Measurements from ENCODE around the gene TSPAN11. TPM values are rescaled to one million over a fixed set of nuclear protein-coding genes. Genes with fewer than 3 reads are reported as not detected.

Gene TSPAN11
- total and polyA plus RNA-seq, 2 donors (not counting 3 experiments of a cell fraction or from before 2014, with no cell fraction given), result 2.1 to 3.9 TPM

- no peaks in the 10 kb centered on the region for H3K79me2 ChIP-seq (ENCODE audit: control insufficient read depth, insufficient read depth, low read length)
- no peak overlapping the region for H3K27ac ChIP-seq (ENCODE audit: insufficient read depth, low read depth, low read length)
- H3K4me3 ChIP-seq (replicated peaks in 1 of 3; ENCODE audit: insufficient read depth in 1 of 3, low read depth in 1 of 3, low read length in 3 of 3), result no peak overlapping the region
- no peak for DNase-seq (ENCODE audit: low read depth, low spot score)
- H3K4me2 ChIP-seq (ENCODE audit: insufficient read depth, low read length), result no peak overlapping the region
- no TSS peak for BruUV-seq (replicated peaks)
- TF ChIP-seq MYC (IDR thresholded peaks at IDR 0.05; ENCODE audit: low read depth, low read length), result no peak
- TF ChIP-seq CTCF (IDR thresholded peaks at IDR 0.05; ENCODE audit: extremely low read depth in 1 of 2, insufficient read depth in 1 of 2, low read depth in 1 of 2, low read length in 2 of 2), result no peak
- no peak for TF ChIP-seq GATA2 (IDR thresholded peaks at IDR 0.05; ENCODE audit: insufficient read depth, insufficient read length, low read depth, low read length)
- TF ChIP-seq EZH2 (IDR thresholded peaks at IDR 0.05; ENCODE audit: borderline replicate concordance, low read depth, low read length, severe bottlenecking), result no peak
- TF ChIP-seq MAX (IDR thresholded peaks at IDR 0.05; ENCODE audit: insufficient read depth, insufficient read length), result no peak
- TF ChIP-seq JUN (IDR thresholded peaks at IDR 0.05; ENCODE audit: borderline replicate concordance, insufficient read depth, insufficient read length, low read depth), result no peak
- TF ChIP-seq FOS (IDR thresholded peaks at IDR 0.05; ENCODE audit: borderline replicate concordance, insufficient read depth, low read length), result no peak
- no peak for TF ChIP-seq POLR2AphosphoS5 (IDR thresholded peaks at IDR 0.05; ENCODE audit: insufficient read depth, low read depth, low read length)
- no peak for TF ChIP-seq POLR2A (IDR thresholded peaks at IDR 0.05; ENCODE audit: low read depth, low read length)
- POLR2A ChIA-PET, result no interaction called here
- dilution Hi-C loops (cut with MboI; ENCODE audit: extremely low pct_ligation_motif_present, low sequenced_read_pairs), result no loop called here
- H2AFZ ChIP-seq (ENCODE audit: low read depth, low read length), result no peak overlapping the region
- H3K4me1 ChIP-seq (ENCODE audit: control insufficient read depth, extremely low read depth, insufficient read depth, low read length), result peaks cover 9% of the 10 kb centered on the region
- H3K9me1 ChIP-seq (replicated peaks; ENCODE audit: control insufficient read depth, extremely low read depth, insufficient read depth, low read length), result no peaks in the 10 kb centered on the region
- FAIRE-seq, result no peak
- CTCF ChIA-PET, result no interaction called here
- H3K9me3 ChIP-seq (replicated peaks; ENCODE audit: control insufficient read depth, insufficient read depth, low read length), result no peaks in the 10 kb centered on the region
- H3K27me3 ChIP-seq (ENCODE audit: control insufficient read depth in 2 of 2, insufficient read depth in 2 of 2, low read length in 2 of 2), result no peaks in the 10 kb centered on the region
- H3K36me3 ChIP-seq (ENCODE audit: control insufficient read depth in 2 of 2, extremely low read depth in 1 of 2, insufficient read depth in 2 of 2, low read length in 2 of 2), result no peaks in the 10 kb centered on the region
- no peak overlapping the region for H3K9ac ChIP-seq (replicated peaks; ENCODE audit: extremely low read depth, insufficient read depth, low read length)
- intact Hi-C loops (cut with micrococcal nuclease), result no loop called here
- no peaks in the 10 kb centered on the region for H4K20me1 ChIP-seq (replicated peaks; ENCODE audit: control insufficient read depth, extremely low read depth, insufficient read depth, low read length)
Observed at GRCh38 chr12:30993766-30994165, 67.2 kb downstream of the TSPAN11 start.
